ENCODE measurements around the gene FBXO28.
A peak's percentile ranks its signal among the peaks of the same experiment; 100 is the strongest.

FBXO28 gene

GRCh38 chr1:224113005-224113404 is 906 bp upstream of the FBXO28 start:
- no peak overlapping the region for H3K27ac ChIP-seq (ENCODE audit: low read length)
- H3K4me1 ChIP-seq (ENCODE audit: low read length): peaks cover 14% of the 10 kb centered on the region; the same call in 1 of the 2 replicates
- H3K4me2 ChIP-seq (ENCODE audit: low read depth, low read length): peak overlapping the region; percentile 56
- no peak overlapping the region for H3K9ac ChIP-seq (ENCODE audit: low read length)
- TF ChIP-seq EZH2 (optimal IDR thresholded peaks at IDR 0.05; ENCODE audit: low read depth, low read length) (no peak), EZH2phosphoT487 (IDR thresholded peaks at IDR 0.05; ENCODE audit: low read length) (no peak), CTCF (IDR thresholded peaks at IDR 0.05; ENCODE audit: low read length) (no peak)
- H2AFZ ChIP-seq (ENCODE audit: low read length): peak overlapping the region; percentile 71; the same call in 1 of the 2 replicates
- peak overlapping the region; percentile 92; the same call in 1 of the 2 replicates for H3K4me3 ChIP-seq (ENCODE audit: low read length)
- DNase-seq: no peak
- peaks cover 6% of the 10 kb centered on the region; the same call in 1 of the 2 replicates for H4K20me1 ChIP-seq (ENCODE audit: insufficient read depth, low read length)
- no peaks in the 10 kb centered on the region for H3K36me3 ChIP-seq (replicated peaks; ENCODE audit: insufficient read depth, low read length)
- H3K79me2 ChIP-seq (ENCODE audit: low read length): peaks cover 49% of the 10 kb centered on the region
- no peaks in the 10 kb centered on the region for H3K9me2 ChIP-seq (replicated peaks; ENCODE audit: insufficient read depth, low read length)
- no peaks in the 10 kb centered on the region for H3K9me3 ChIP-seq (replicated peaks; ENCODE audit: insufficient read depth, low read length)
- H3K27me3 ChIP-seq (replicated peaks; ENCODE audit: insufficient read depth, low read length): no peaks in the 10 kb centered on the region
- H3F3A ChIP-seq (ENCODE audit: insufficient read depth, low read length): peaks cover 18% of the 10 kb centered on the region

- Histone ChIP-seq H3K4me3 (ENCODE audit: low read length) (peak overlapping the region; percentile 92), H4K20me1 (ENCODE audit: insufficient read depth, low read length) (peaks cover 6% of the 10 kb centered on the region; the same call in 1 of the 2 replicates), H3K27me3 (replicated peaks; ENCODE audit: insufficient read depth, low read length) (no peaks in the 10 kb centered on the region), H3K36me3 (replicated peaks; ENCODE audit: insufficient read depth, low read length) (no peaks in the 10 kb centered on the region), H3K9ac (ENCODE audit: low read length) (peak overlapping the region; percentile 89; the same call in 1 of the 2 replicates), H3K79me2 (ENCODE audit: low read length) (peaks cover 54% of the 10 kb centered on the region), H3F3A (ENCODE audit: insufficient read depth, low read length) (peaks cover 18% of the 10 kb centered on the region), H3K4me1 (ENCODE audit: low read length) (peaks cover 14% of the 10 kb centered on the region; the same call in 1 of the 2 replicates), H2AFZ (ENCODE audit: low read length) (peak overlapping the region; percentile 71), H3K9me2 (replicated peaks; ENCODE audit: insufficient read depth, low read length) (no peaks in the 10 kb centered on the region), H3K27ac (ENCODE audit: low read length) (peak overlapping the region; percentile 64; the same call in 1 of the 2 replicates), H3K9me3 (replicated peaks; ENCODE audit: insufficient read depth, low read length) (no peaks in the 10 kb centered on the region), H3K4me2 (ENCODE audit: low read depth, low read length) (peak overlapping the region; percentile 56)
- no peak for DNase-seq
- TF ChIP-seq EZH2 (optimal IDR thresholded peaks at IDR 0.05; ENCODE audit: low read depth, low read length) (no peak), CTCF (IDR thresholded peaks at IDR 0.05; ENCODE audit: low read length) (no peak)
These were observed 380 bp upstream of the FBXO28 start for GRCh38 chr1:224113545-224113917.

GRCh38 chr1:224114787-224115175 is 870 bp downstream of the FBXO28 start:
- H3K27ac ChIP-seq (ENCODE audit: low read length): peak overlapping the region; percentile 64; the same call in 1 of the 2 replicates
- H3K9ac ChIP-seq (ENCODE audit: low read length): peak overlapping the region; percentile 89
- H3K4me1 ChIP-seq (ENCODE audit: low read length): peaks cover 14% of the 10 kb centered on the region; the same call in 1 of the 2 replicates
- no peaks in the 10 kb centered on the region for H3K9me3 ChIP-seq (replicated peaks; ENCODE audit: insufficient read depth, low read length)
- peak overlapping the region; percentile 75 for H3K4me2 ChIP-seq (ENCODE audit: low read depth, low read length)
- no peak for DNase-seq
- peaks cover 18% of the 10 kb centered on the region for H3F3A ChIP-seq (ENCODE audit: insufficient read depth, low read length)
- peaks cover 66% of the 10 kb centered on the region for H3K79me2 ChIP-seq (ENCODE audit: low read length)
- H3K27me3 ChIP-seq (replicated peaks; ENCODE audit: insufficient read depth, low read length): no peaks in the 10 kb centered on the region
- H2AFZ ChIP-seq (ENCODE audit: low read length): peak overlapping the region; percentile 71
- H3K9me2 ChIP-seq (replicated peaks; ENCODE audit: insufficient read depth, low read length): no peaks in the 10 kb centered on the region
- H4K20me1 ChIP-seq (ENCODE audit: insufficient read depth, low read length): peaks cover 6% of the 10 kb centered on the region; the same call in 1 of the 2 replicates
- no peaks in the 10 kb centered on the region for H3K36me3 ChIP-seq (replicated peaks; ENCODE audit: insufficient read depth, low read length)
- no peak for TF ChIP-seq EZH2phosphoT487 (IDR thresholded peaks at IDR 0.05; ENCODE audit: low read length)
- no peak for TF ChIP-seq CTCF (IDR thresholded peaks at IDR 0.05; ENCODE audit: low read length)
- TF ChIP-seq EZH2 (optimal IDR thresholded peaks at IDR 0.05; ENCODE audit: low read depth, low read length): no peak
- peak overlapping the region; percentile 92 for H3K4me3 ChIP-seq (ENCODE audit: low read length)
